Mucosa of gallbladder (tissue), 1 donor: ENCODE measurements around the gene FAM83B. TPM values are rescaled to one million over a fixed set of nuclear protein-coding genes. Genes with fewer than 3 reads are reported as not detected.
"Not testable (repeated sequence)": the region's sequence is repeated elsewhere in the genome, so short reads cannot be mapped to it uniquely, and the experiment has no call there.

Experiments
- DNase-seq: peaks from one replicate; pipeline ENCODE4 v3.0.0-alpha.2; 2020; ENCODE audit warnings: low spot score
- total RNA-seq: library from RNA; stranded (reverse); gene quantifications from one replicate; pipeline ENCODE4 v1.2.1, GENCODE V29; 2021
- donor health status: DM: no; HTN: no; CAD: no.

The FAM83B gene, protein sequence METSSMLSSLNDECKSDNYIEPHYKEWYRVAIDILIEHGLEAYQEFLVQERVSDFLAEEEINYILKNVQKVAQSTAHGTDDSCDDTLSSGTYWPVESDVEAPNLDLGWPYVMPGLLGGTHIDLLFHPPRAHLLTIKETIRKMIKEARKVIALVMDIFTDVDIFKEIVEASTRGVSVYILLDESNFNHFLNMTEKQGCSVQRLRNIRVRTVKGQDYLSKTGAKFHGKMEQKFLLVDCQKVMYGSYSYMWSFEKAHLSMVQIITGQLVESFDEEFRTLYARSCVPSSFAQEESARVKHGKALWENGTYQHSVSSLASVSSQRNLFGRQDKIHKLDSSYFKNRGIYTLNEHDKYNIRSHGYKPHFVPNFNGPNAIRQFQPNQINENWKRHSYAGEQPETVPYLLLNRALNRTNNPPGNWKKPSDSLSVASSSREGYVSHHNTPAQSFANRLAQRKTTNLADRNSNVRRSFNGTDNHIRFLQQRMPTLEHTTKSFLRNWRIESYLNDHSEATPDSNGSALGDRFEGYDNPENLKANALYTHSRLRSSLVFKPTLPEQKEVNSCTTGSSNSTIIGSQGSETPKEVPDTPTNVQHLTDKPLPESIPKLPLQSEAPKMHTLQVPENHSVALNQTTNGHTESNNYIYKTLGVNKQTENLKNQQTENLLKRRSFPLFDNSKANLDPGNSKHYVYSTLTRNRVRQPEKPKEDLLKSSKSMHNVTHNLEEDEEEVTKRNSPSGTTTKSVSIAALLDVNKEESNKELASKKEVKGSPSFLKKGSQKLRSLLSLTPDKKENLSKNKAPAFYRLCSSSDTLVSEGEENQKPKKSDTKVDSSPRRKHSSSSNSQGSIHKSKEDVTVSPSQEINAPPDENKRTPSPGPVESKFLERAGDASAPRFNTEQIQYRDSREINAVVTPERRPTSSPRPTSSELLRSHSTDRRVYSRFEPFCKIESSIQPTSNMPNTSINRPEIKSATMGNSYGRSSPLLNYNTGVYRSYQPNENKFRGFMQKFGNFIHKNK
- total RNA-seq, result 14.5 TPM

DNA sequence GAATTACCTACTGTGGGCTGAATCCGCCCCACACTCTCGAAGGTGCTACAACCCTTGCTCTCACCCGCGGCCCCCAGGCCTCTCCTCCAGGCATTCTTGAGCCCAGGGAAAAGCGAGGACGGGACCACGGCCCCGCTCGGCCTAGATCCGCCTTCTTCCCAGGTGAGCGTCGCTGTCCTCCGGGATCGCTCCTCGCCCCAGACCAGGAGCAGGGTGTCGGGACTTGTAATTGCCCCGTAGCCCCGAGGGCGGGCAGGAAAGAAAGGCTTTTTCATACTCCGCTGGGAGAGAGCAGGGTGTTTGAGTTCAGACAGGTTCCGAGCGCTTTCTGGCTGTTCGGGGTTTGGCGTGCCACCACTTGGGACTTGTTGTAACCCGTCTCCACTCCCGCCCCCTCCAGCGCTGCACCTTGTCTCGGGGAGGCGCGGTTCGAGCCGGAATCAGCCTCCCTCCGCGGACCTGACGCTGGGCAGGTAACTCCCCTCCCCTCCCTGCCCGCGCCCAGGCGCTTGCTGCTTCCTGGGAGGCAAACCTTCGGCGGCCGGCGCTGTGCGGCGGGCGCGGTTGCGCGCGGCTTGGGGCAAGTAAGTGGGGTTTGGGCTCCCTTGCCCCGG, at the start of gene FAM83B:
Gene FAM83B, plus strand, starts transcription at position 529 of the 614 bp plus-strand sequence. CDS start 23,476 bp downstream, outside the sequence.
- DNase-seq, result peak; percentile 69

GRCh38 chr6:54796918-54797317, 49.7 kb upstream of the FAM83B start:
- not testable (repeated sequence) for DNase-seq

DNA sequence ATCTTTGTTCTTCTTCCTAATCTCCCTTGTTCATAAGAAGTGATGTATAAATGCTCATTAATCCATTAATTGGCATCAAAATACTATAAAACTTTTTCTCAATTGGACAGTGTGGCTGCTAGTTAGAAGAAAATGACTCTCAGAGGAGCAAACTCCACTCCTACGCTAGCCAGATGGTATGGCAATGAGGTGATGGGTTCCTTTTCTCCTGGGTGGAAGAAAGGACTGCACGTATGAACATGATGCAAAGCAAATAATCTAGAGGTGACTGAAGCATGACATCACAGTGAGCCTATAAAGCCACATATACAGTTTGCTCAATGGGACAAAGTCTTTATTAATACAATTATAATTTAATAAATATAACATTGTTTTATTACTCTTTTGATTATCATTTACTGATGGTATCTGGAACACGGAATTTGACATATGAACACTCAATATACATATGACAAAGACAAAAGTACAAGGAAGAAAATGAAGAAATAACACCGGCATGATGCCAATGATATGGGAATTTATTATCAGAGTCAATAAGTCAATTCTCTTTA, 46.4 kb upstream of the FAM83B start:
- no peak for DNase-seq

DNA sequence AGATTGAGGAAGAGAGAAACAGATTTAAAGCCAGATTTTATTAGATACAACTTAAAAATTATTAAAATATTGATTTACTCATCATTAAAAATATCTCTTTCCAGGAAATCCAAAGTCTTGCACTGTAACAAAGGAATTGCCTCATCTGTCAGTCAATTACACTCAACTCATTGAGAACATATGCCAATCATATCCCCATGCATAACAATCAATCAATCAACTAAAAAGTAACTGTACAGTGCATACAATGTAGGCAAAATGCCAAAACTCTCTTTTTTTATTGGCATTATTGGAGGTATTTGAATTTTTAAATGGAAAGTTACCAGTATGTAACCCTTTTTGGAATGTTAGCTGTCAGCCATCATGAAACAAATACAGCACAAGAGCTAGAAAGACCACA, 45.3 kb upstream of the FAM83B start:
- DNase-seq, result no peak

DNA sequence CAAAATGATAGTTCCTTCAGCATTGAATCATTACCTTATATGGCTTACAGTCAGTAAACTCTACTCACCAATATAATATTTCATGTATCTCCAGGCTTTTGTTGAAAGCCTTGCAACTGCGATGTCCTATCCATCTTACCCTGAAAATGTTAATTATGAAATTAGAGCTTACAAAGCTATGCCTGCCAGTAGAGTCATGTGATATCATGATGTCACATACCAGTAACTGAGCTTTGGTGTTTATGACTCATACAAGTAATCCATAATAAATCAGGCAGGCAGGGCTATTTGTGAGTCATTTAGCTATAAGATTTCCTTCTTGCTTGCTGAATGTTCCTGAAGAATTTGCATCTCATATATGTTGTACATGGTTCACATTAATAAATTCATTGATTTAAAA, 44.9 kb upstream of the FAM83B start:
- no peak for DNase-seq

GRCh38 chr6:54802775-54803634, 43.6 kb upstream of the FAM83B start:
- DNase-seq, result no peak

- DNase-seq, result no peak
Observed at GRCh38 chr6:54805077-54805476, 41.5 kb upstream of the FAM83B start.

- no peak for DNase-seq
Observed at GRCh38 chr6:54810147-54810546, 36.4 kb upstream of the FAM83B start.

DNA sequence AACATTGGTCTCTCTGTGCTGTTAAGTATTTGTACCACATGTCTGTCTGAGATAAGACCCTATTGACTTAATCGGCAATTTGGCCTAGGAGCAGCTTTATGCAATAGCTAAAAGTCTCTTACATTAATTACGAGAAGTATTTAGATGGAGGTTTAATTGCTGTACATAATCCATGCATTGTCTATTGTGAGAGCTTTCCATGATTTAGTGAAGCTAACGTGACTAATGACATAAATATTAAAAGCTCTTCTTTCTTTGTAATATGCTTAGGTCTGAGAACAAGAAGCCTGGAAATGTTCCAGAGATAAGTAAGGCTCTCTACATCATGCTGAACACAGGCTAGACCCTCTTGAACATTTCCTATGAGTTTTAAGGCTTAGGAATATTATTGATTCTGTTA, 32.7 kb upstream of the FAM83B start:
- DNase-seq, result no peak

DNA sequence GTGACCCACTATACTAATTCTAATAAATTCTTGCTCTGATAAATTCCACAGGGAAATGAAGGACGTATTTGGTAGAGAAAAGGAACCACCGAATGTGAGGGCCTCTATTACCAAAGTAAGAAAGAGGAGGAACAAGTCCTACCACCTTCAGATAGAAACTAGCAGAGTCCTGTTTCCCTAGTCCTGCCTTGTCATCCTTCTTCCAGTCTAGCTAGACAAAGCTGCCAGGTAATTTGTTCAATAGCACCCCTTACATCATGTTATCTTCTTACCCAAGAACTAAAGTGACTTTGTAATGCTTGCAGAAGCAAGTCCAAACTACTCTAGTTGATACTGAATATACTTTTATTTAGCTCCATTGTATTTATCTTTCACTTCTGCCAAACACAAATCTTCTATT, 29.3 kb upstream of the FAM83B start:
- no peak for DNase-seq

- no peak for DNase-seq
Observed at GRCh38 chr6:54817834-54818233, 28.7 kb upstream of the FAM83B start.

DNA sequence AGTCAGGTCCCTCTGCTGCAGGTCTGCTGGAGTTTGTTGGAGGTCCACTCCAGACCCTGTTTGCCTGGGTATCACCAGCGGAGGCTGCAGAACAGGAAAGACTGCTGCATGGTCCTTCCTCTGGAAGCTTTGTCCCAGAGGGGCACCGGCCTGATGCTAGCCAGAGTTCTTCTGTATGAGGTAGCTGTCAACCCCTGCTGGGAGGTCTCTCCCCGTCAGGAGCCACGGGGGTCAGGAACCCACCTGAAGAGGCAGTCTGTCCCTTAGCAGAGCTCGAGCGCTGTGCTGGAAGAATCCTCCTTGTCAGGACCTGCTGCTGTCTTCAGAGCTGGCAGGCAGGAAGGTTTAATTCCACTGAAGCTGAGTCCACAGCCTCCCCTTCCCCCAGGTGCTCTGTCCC, 22.3 kb upstream of the FAM83B start:
- not testable (repeated sequence) for DNase-seq

DNA sequence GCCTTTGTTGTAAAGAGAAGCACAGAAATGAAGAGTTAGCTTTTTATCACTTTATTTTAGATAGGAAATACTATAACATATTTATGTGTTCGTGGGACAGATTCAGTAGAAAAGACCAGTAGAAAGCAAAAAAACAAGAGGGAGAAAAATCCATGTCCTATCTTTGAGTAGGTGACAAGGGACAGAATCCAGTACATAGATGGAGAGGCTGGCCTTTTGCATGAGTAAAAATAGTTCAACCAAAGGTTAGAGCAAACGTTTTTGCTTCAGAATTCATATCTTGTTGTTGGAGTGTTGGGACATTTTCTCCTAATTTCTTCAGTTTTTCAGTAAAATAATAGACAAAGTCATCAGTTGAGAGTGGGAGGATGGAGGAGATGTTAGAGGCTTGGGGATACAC, 19.6 kb upstream of the FAM83B start:
- DNase-seq, result no peak

GRCh38 chr6:54830216-54830615, 16.4 kb upstream of the FAM83B start:
- no peak for DNase-seq

DNA sequence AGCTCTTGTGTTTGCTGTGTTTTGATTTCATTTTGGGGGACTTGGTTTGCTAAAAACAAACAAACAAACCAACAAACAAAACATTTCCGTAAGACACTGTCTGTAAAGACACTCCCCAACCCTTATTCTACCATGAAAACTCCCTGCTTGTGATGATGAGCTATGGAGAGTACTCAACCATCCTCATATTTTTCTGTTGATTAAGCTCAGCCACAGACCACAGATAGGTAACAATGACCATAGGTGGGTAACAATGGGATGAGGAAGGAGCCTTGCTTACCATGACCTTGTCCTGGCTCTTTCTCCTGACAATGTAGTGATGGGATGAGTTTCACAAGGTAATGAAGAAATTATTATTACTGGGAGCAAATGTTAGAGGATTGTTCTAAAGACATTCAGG, 11.4 kb upstream of the FAM83B start:
- DNase-seq, result no peak

DNA sequence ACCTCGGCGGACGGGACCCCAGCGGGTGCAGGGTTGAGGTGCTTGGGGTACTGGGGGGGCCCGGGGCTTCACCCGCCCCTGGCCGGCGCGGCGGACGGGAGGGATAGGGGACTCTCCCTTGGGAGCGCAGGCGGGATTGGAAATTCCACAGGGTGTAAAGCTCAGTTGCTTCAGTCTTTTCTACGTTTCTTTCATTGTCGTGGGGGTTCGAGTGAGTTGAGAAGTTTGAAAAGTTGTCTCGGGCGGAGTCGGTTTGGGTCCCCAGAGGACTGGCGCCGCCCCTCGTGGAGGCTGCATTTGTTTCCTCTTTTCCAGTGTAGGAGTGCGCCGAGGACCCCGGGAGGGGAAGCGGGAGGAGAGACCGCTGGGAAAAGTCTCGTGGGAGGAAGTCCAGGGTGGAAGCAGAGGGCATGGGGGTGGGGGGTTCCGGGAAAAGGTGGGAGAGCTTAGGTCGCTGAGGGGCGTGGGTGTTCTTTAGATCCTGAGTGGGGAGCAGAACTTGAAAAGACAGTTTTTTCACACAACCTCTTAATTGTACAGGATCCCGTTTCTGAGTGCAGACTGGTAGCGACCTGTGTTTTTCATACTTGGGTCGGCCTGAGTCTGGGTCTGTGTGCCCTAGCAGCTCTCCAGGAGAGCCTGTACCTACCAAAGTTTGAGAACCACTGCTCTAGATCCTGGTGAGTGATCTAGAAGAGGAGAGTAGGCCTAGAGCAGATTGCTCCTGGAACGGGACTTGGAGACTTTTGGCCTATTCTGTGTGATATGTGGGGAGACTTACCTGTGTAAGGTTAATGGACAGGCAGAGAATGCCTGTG, 495 bp downstream of the FAM83B start:
- DNase-seq, result no peak

- no peak for DNase-seq
Observed at GRCh38 chr6:54847799-54848597, 1.4 kb downstream of the FAM83B start.

DNA sequence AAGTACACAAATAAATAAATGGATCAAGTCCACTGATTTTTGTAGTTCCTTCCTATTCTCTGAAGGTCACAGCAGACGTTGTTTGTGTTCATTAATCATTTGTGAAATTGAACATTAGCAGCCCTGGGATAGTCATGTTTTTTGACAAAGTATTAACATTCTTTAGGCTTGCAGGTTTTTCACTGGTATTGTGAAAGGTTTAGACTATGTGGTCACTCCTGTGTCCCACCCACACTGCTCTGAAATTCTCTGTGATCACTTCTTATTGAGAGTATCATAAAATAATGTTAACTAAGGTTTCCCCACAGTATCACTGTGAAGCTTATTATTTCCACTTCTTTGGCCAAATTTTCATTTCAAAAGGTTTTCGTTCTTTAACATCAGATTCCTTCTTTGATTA, 3.5 kb downstream of the FAM83B start:
- DNase-seq, result no peak

GRCh38 chr6:54856129-54856528, 9.6 kb downstream of the FAM83B start:
- DNase-seq, result no peak
